Measurements from ENCODE around the gene LGALS3BP.
"Not testable (repeated sequence)": the region's sequence is repeated elsewhere in the genome, so short reads cannot be mapped to it uniquely, and the experiment has no call there.

The LGALS3BP gene

GRCh38 chr17:78946631-78947030 lies 33.1 kb downstream of the LGALS3BP start:
- no peak for TF ChIP-seq EZH2 (IDR thresholded peaks at IDR 0.05; ENCODE audit: borderline replicate concordance, low read length)
- no peak for TF ChIP-seq CTCF (IDR thresholded peaks at IDR 0.05; ENCODE audit: low read length)
- Histone ChIP-seq H3K4me3 (ENCODE audit: low read depth, low read length, poor library complexity, severe bottlenecking) (no peak overlapping the region), H3K4me2 (ENCODE audit: low read length) (no peak overlapping the region), H4K20me1 (ENCODE audit: insufficient read depth, low read length) (no peaks in the 10 kb centered on the region), H3F3A (ENCODE audit: insufficient read depth, low read length) (no peaks in the 10 kb centered on the region), H3K79me2 (ENCODE audit: insufficient read depth, low read length) (no peaks in the 10 kb centered on the region), H3K4me1 (ENCODE audit: insufficient read depth, low read length, severe bottlenecking) (no peaks in the 10 kb centered on the region), H3K27ac (ENCODE audit: low read depth, low read length, poor library complexity, severe bottlenecking) (no peak overlapping the region), H3K9me3 (ENCODE audit: low read length) (peaks cover 8% of the 10 kb centered on the region), H3K36me3 (ENCODE audit: insufficient read depth, low read length) (no peaks in the 10 kb centered on the region; the same call in 1 of the 2 replicates), H3K9ac (ENCODE audit: low read length) (no peak overlapping the region), H2AFZ (ENCODE audit: low read length) (no peak overlapping the region), H3K9me2 (ENCODE audit: low read depth, low read length) (no peaks in the 10 kb centered on the region), H3K27me3 (ENCODE audit: insufficient read depth, low read length) (peaks cover 5% of the 10 kb centered on the region; the same call in 1 of the 2 replicates)

GRCh38 chr17:78946131-78946530 lies 33.6 kb downstream of the LGALS3BP start:
- Histone ChIP-seq H3K9ac (ENCODE audit: low read length) (no peak overlapping the region), H3K79me2 (ENCODE audit: insufficient read depth, low read length) (no peaks in the 10 kb centered on the region), H3K4me2 (ENCODE audit: low read length) (no peak overlapping the region), H3K27ac (ENCODE audit: low read depth, low read length, poor library complexity, severe bottlenecking) (no peak overlapping the region), H3K27me3 (ENCODE audit: insufficient read depth, low read length) (peaks cover 5% of the 10 kb centered on the region; the same call in 1 of the 2 replicates), H2AFZ (ENCODE audit: low read length) (no peak overlapping the region), H3K9me3 (ENCODE audit: low read length) (peaks cover 8% of the 10 kb centered on the region), H3F3A (ENCODE audit: insufficient read depth, low read length) (no peaks in the 10 kb centered on the region), H4K20me1 (ENCODE audit: insufficient read depth, low read length) (no peaks in the 10 kb centered on the region), H3K9me2 (ENCODE audit: low read depth, low read length) (no peaks in the 10 kb centered on the region), H3K4me3 (ENCODE audit: low read depth, low read length, poor library complexity, severe bottlenecking) (no peak overlapping the region), H3K4me1 (ENCODE audit: insufficient read depth, low read length, severe bottlenecking) (no peaks in the 10 kb centered on the region), H3K36me3 (ENCODE audit: insufficient read depth, low read length) (no peaks in the 10 kb centered on the region; the same call in 1 of the 2 replicates)
- TF ChIP-seq EZH2 (IDR thresholded peaks at IDR 0.05; ENCODE audit: borderline replicate concordance, low read length) (no peak), CTCF (IDR thresholded peaks at IDR 0.05; ENCODE audit: low read length) (no peak)

GRCh38 chr17:78945455-78945854 lies 34.3 kb downstream of the LGALS3BP start:
- H3K79me2 ChIP-seq (ENCODE audit: insufficient read depth, low read length); H3F3A ChIP-seq (ENCODE audit: insufficient read depth, low read length); H3K4me1 ChIP-seq (ENCODE audit: insufficient read depth, low read length, severe bottlenecking); H3K27me3 ChIP-seq (ENCODE audit: insufficient read depth, low read length); H3K9me2 ChIP-seq (ENCODE audit: low read depth, low read length); H3K9ac ChIP-seq (ENCODE audit: low read length); H2AFZ ChIP-seq (ENCODE audit: low read length); H4K20me1 ChIP-seq (ENCODE audit: insufficient read depth, low read length); H3K27ac ChIP-seq (ENCODE audit: low read depth, low read length, poor library complexity, severe bottlenecking); H3K4me2 ChIP-seq (ENCODE audit: low read length); H3K9me3 ChIP-seq (ENCODE audit: low read length); H3K4me3 ChIP-seq (ENCODE audit: low read depth, low read length, poor library complexity, severe bottlenecking); H3K36me3 ChIP-seq (ENCODE audit: insufficient read depth, low read length): not testable (repeated sequence)

- H3K9ac ChIP-seq (ENCODE audit: low read length), result no peak overlapping the region
- H3K27me3 ChIP-seq (ENCODE audit: insufficient read depth, low read length), result peaks cover 3% of the 10 kb centered on the region; the same call in 1 of the 2 replicates
- H3F3A ChIP-seq (ENCODE audit: insufficient read depth, low read length), result no peaks in the 10 kb centered on the region
- H3K9me3 ChIP-seq (ENCODE audit: low read length), result 0 out of 2 replicates have a peak, but pooled peaks cover under 1% of the 10 kb centered on the region
- no peak overlapping the region for H3K27ac ChIP-seq (ENCODE audit: low read depth, low read length, poor library complexity, severe bottlenecking)
- no peak overlapping the region for H2AFZ ChIP-seq (ENCODE audit: low read length)
- no peak for TF ChIP-seq CTCF (IDR thresholded peaks at IDR 0.05; ENCODE audit: low read length)
- no peak for TF ChIP-seq EZH2 (IDR thresholded peaks at IDR 0.05; ENCODE audit: borderline replicate concordance, low read length)
- H3K79me2 ChIP-seq (ENCODE audit: insufficient read depth, low read length), result no peaks in the 10 kb centered on the region
- no peaks in the 10 kb centered on the region for H3K4me1 ChIP-seq (ENCODE audit: insufficient read depth, low read length, severe bottlenecking)
- H3K9me2 ChIP-seq (ENCODE audit: low read depth, low read length), result no peaks in the 10 kb centered on the region
- H3K4me3 ChIP-seq (ENCODE audit: low read depth, low read length, poor library complexity, severe bottlenecking), result no peak overlapping the region
- no peaks in the 10 kb centered on the region; the same call in 1 of the 2 replicates for H3K36me3 ChIP-seq (ENCODE audit: insufficient read depth, low read length)
- H3K4me2 ChIP-seq (ENCODE audit: low read length), result no peak overlapping the region
- no peaks in the 10 kb centered on the region for H4K20me1 ChIP-seq (ENCODE audit: insufficient read depth, low read length)
Observed at GRCh38 chr17:78944956-78945355, 34.8 kb downstream of the LGALS3BP start.

Measured in OCI-LY1 (cell line).